ENCODE measurements around the gene PKNOX1.
"Not testable (repeated sequence)": the region's sequence is repeated elsewhere in the genome, so short reads cannot be mapped to it uniquely, and the experiment has no call there.

The PKNOX1 gene

GRCh38 chr21:42956824-42957630, 17.3 kb upstream of the PKNOX1 start:
- no peak overlapping the region for H3K4me3 ChIP-seq (ENCODE audit: low read depth, low read length)
- no peak for TF ChIP-seq CTCF (IDR thresholded peaks at IDR 0.05; ENCODE audit: low read depth, low read length, missing control alignments)
- H3K27ac ChIP-seq: no peak overlapping the region
- no peaks in the 10 kb centered on the region for H3K27me3 ChIP-seq (replicated peaks)
- no peak for DNase-seq
- H3K36me3 ChIP-seq (replicated peaks): no peaks in the 10 kb centered on the region
- in situ Hi-C loops (cut with HindIII; ENCODE audit: low pct_ligation_motif_present, low sequenced_read_pairs): no loop called here

GRCh38 chr21:42958122-42958521, 16.2 kb upstream of the PKNOX1 start:
- DNase-seq; in situ Hi-C loops (cut with HindIII; ENCODE audit: low pct_ligation_motif_present, low sequenced_read_pairs); H3K27ac ChIP-seq; H3K27me3 ChIP-seq (replicated peaks); H3K4me3 ChIP-seq (ENCODE audit: low read depth, low read length); H3K36me3 ChIP-seq (replicated peaks): not testable (repeated sequence)

- in situ Hi-C loops (cut with HindIII; ENCODE audit: low pct_ligation_motif_present, low sequenced_read_pairs): no loop called here
- H3K27ac ChIP-seq: no peak overlapping the region
- H3K4me3 ChIP-seq (ENCODE audit: low read depth, low read length): no peak overlapping the region
- H3K27me3 ChIP-seq (replicated peaks): no peaks in the 10 kb centered on the region
- DNase-seq: no peak
- no peak for TF ChIP-seq CTCF (IDR thresholded peaks at IDR 0.05; ENCODE audit: low read depth, low read length, missing control alignments)
- no peaks in the 10 kb centered on the region for H3K36me3 ChIP-seq (replicated peaks)
These were observed 14.6 kb upstream of the PKNOX1 start for GRCh38 chr21:42959728-42960127.

- in situ Hi-C loops (cut with HindIII; ENCODE audit: low pct_ligation_motif_present, low sequenced_read_pairs): no loop called here
These were observed 11.9 kb upstream of the PKNOX1 start for GRCh38 chr21:42962380-42963007.

GRCh38 chr21:42964086-42964485, 10.3 kb upstream of the PKNOX1 start:
- no peaks in the 10 kb centered on the region for H3K36me3 ChIP-seq (replicated peaks)
- H3K4me3 ChIP-seq (ENCODE audit: low read depth, low read length): no peak overlapping the region
- no peaks in the 10 kb centered on the region for H3K27me3 ChIP-seq (replicated peaks)
- in situ Hi-C loops (cut with HindIII; ENCODE audit: low pct_ligation_motif_present, low sequenced_read_pairs): no loop called here
- DNase-seq: no peak
- no peak for TF ChIP-seq CTCF (IDR thresholded peaks at IDR 0.05; ENCODE audit: low read depth, low read length, missing control alignments)
- no peak overlapping the region for H3K27ac ChIP-seq

More at GRCh38 chr21:42962380-42963007, 11.9 kb upstream of the PKNOX1 start:
- H3K4me3 ChIP-seq (ENCODE audit: low read depth, low read length): no peak overlapping the region
- no peak for TF ChIP-seq CTCF (IDR thresholded peaks at IDR 0.05; ENCODE audit: low read depth, low read length, missing control alignments)
- no peaks in the 10 kb centered on the region for H3K36me3 ChIP-seq (replicated peaks)
- no peak for DNase-seq
- no peak overlapping the region for H3K27ac ChIP-seq
- no peaks in the 10 kb centered on the region for H3K27me3 ChIP-seq (replicated peaks)

GRCh38 chr21:42964546-42965210, 9.7 kb upstream of the PKNOX1 start:
- Histone ChIP-seq H3K27me3 (replicated peaks) (no peaks in the 10 kb centered on the region), H3K36me3 (replicated peaks) (no peaks in the 10 kb centered on the region), H3K27ac (no peak overlapping the region), H3K4me3 (ENCODE audit: low read depth, low read length) (no peak overlapping the region)
- TF ChIP-seq CTCF (IDR thresholded peaks at IDR 0.05; ENCODE audit: low read depth, low read length, missing control alignments): no peak
- no peak for DNase-seq
- in situ Hi-C loops (cut with HindIII; ENCODE audit: low pct_ligation_motif_present, low sequenced_read_pairs): no loop called here

Data from brain microvascular endothelial cell (primary cell).